Pulmonary artery endothelial cell (primary cell): Measurements from ENCODE around the gene HS3ST1. TPM values are rescaled to one million over a fixed set of nuclear protein-coding genes. Genes with fewer than 3 reads are reported as not detected.
"Not testable (repeated sequence)": the region's sequence is repeated elsewhere in the genome, so short reads cannot be mapped to it uniquely, and the experiment has no call there.

Experiments used
- DNase-seq: peaks from one replicate; pipeline ENCODE4 v3.0.0-alpha.2; 2011; ENCODE audit warnings: low read depth, low spot score
- total RNA-seq: library from RNA; depleted of rRNA; stranded (reverse); fragments of >200 nt; gene quantifications from 2 replicates; pipeline ENCODE4 v1.2.3, GENCODE V29; 2014

HS3ST1 gene
- total RNA-seq, 1 donor from 2014 or later = 5.3 TPM

GRCh38 chr4:11404431-11404830 lies 24.3 kb downstream of the HS3ST1 start:
- DNase-seq = no peak

GRCh38 chr4:11402192-11402591 lies 26.5 kb downstream of the HS3ST1 start:
- no peak for DNase-seq

- DNase-seq = no peak
Observed at GRCh38 chr4:11399461-11399971, 29.2 kb downstream of the HS3ST1 start.

GRCh38 chr4:11397819-11398610 lies 30.7 kb downstream of the HS3ST1 start:
- DNase-seq = no peak

GRCh38 chr4:11397146-11397545 lies 31.5 kb downstream of the HS3ST1 start:
- DNase-seq = no peak

- DNase-seq = no peak
Observed at GRCh38 chr4:11393551-11393950, 35.1 kb downstream of the HS3ST1 start.

- DNase-seq = not testable (repeated sequence)
Observed at GRCh38 chr4:11384072-11384471, 44.6 kb downstream of the HS3ST1 start.

GRCh38 chr4:11376571-11376970 lies 52.1 kb downstream of the HS3ST1 start:
- DNase-seq = no peak

GRCh38 chr4:11376146-11376545 lies 52.5 kb downstream of the HS3ST1 start:
- no peak for DNase-seq

GRCh38 chr4:11368701-11369115 lies 60.0 kb downstream of the HS3ST1 start:
- DNase-seq = no peak

GRCh38 chr4:11367371-11367770 lies 61.3 kb downstream of the HS3ST1 start:
- no peak for DNase-seq

GRCh38 chr4:11366859-11367258 lies 61.8 kb downstream of the HS3ST1 start:
- no peak for DNase-seq

GRCh38 chr4:11365039-11365438 lies 63.7 kb downstream of the HS3ST1 start:
- DNase-seq = no peak

GRCh38 chr4:11359591-11359990 lies 69.1 kb downstream of the HS3ST1 start:
- no peak for DNase-seq

- DNase-seq = no peak
Observed at GRCh38 chr4:11355226-11355625, 73.5 kb downstream of the HS3ST1 start.

GRCh38 chr4:11354531-11354930 lies 74.2 kb downstream of the HS3ST1 start:
- no peak for DNase-seq

GRCh38 chr4:11348449-11349088 lies 80.1 kb downstream of the HS3ST1 start:
- no peak for DNase-seq

GRCh38 chr4:11344916-11345315 lies 83.8 kb downstream of the HS3ST1 start:
- DNase-seq = no peak

GRCh38 chr4:11343536-11343935 lies 85.2 kb downstream of the HS3ST1 start:
- no peak for DNase-seq
